ENCODE data around the gene SAP130.

Gene SAP130

DNA sequence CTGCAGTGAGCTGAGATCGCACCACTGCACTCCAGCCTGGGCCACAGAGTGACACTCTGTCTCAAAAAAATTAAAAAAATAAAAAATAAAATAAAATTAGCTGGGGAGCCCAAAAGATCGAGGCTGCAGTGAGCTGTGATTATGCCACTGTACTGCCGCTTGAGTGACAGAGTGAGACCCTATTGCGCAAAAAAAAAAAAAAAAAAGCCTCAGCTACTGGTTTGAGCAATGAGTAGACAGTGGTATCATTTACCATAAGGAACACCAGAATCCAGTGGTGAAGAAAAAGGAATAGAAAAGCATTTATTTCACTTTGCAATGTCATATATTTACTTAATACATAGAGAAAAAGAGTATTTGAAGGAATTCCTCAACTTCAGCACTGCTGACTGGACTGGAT lies 3.0 kb downstream of the SAP130 start:
- no peak for DNase-seq

GRCh38 chr2:128017561-128017960 lies 10.3 kb downstream of the SAP130 start:
- no peak for DNase-seq

DNA sequence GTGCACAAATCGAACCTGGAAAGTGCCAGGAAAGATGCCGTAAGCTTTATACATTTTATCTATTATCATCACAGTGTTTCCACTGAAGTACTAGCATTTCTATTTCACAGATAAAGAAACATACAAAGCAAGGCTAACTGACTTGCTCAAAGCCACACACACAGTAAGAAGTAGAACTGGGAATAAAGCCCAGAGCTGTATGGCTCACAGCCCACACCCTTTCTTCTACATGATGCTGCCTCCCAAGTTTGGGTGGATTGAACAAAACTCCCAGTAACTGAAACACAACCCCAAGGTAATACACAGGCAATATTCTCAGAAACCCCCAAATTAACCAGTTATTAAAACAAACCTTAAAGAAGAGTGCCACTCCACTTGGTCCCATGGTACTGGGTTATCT lies 11.2 kb downstream of the SAP130 start:
- no peak for DNase-seq

GRCh38 chr2:128012698-128013097 lies 15.2 kb downstream of the SAP130 start:
- DNase-seq, result no peak

- DNase-seq, result no peak
Measured at GRCh38 chr2:128008074-128008672, 19.7 kb downstream of the SAP130 start.

DNA sequence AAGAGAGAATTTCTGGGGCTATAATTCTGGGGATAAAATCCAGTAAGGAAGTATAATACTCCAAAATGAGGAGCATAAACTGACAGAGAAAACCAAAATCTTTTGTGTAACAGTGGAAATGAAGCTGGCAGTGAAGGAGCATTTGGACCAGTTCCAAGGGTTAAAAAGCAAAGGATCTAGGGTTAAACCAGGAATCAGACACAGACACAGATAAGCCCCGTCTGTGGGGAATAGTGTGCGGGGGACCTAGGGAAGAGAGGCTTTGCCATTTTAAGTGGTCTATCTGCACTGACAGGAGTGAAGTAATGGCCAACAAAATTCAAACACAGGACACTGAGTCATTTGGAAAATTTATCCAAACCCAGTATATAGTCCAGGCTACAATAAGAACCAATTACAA lies 23.4 kb downstream of the SAP130 start:
- DNase-seq, result no peak

DNA sequence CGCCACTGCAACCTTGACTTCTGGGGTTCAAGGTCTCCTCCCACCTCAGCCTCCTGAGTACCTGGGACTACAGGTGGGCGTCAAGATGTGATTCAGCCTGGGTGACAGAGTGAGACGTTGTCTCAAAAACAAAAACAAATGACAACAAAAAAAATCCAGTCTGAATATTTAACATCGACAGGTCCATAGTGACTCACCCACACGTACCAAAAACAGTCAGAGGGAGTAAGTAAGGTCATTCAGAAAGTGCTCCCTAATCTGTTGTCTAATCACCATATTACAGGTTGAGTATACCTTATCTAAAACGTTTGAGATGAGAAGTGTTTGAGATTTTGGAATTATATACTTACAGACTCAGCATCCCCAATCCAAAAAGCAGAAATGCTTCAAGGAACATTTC lies 24.4 kb downstream of the SAP130 start:
- no peak for DNase-seq

DNA sequence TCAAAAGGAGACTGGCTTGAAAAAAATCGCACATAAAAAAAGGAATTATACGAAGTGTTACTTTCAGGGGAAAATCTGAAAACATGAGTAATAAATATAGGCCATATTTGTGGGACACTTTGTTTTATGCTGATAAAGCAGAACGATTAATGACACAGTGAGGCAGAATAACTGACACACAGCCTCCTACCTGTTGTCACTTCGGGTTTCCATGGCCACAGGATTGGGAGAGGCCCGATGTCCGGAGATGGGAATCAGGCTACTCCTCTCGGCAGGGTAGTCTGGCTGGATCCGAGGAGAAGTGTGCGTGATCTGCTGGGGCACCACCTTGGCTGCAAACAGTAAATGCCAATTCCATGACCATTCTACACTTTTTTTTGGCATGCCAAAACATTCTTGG lies 31.7 kb downstream of the SAP130 start:
- DNase-seq, result no peak

DNA sequence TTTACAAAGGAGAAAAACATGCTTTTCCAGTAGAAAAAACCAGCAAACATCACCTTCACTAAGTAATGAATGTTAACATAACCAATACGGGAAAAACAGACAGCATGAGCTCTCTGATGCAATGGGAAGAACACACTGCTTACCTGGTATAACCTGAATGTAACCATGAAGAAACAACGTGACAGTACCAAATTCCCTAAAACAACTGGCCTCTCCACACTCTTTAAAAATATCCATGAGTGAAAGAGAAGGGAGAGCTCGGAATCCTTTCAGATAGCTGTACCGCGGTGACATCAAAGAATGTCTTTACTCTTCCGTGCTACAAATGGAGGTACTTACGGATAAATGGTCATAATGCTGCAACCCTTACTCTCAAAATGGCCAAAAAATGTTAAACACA lies 32.1 kb downstream of the SAP130 start:
- DNase-seq, result no peak

- DNase-seq, result no peak
Measured at GRCh38 chr2:127993659-127994058, 34.2 kb downstream of the SAP130 start.

GRCh38 chr2:127991742-127992141 lies 36.1 kb downstream of the SAP130 start:
- DNase-seq, result no peak

- DNase-seq, result no peak
Measured at GRCh38 chr2:127986548-127987079, 41.2 kb downstream of the SAP130 start.

DNA sequence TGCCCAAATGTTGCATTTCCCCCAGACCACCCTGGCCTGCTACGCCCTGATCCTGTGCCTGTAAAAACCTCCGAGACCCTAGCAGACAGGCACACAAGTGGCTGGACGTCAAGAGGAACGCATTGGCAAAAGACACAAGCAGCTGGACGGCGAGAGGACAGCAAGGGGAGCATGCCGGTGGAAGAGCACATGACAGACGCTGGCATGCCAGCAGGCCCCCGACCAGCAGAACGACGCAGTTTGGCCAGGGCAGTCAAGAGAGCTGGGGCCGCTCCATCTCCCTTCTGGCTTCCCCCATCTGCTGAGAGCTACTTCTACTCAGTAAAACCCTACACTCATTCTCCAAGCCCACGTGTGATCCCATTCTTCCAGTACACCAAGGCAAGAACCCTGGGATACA lies 42.1 kb downstream of the SAP130 start:
- no peak for DNase-seq

GRCh38 chr2:127985026-127985734 lies 42.7 kb downstream of the SAP130 start:
- no peak for DNase-seq

DNA sequence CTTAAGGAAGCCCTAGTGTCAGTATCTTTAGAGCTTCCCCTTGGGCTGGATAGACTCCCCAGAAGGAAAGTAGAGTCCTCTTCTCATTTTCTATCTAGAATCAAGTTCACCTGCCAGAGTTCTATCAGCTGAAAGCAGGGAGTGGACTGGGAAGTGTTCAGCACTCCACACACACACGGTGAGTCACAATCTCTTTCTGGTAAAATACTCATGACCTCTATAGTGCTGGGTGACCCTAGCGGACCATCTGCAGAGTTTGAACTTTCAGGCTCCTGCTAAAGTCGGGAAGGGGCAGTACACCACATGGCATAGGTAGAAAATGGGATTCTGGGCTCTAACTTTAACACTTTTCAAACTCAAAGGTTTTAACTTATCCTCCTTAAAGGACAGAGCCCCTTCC lies 43.3 kb downstream of the SAP130 start:
- no peak for DNase-seq

- no peak for DNase-seq
Measured at GRCh38 chr2:127969446-127969845, 58.4 kb downstream of the SAP130 start.

- DNase-seq, result no peak
Measured at GRCh38 chr2:127968610-127969339, 59.1 kb downstream of the SAP130 start.

- DNase-seq, result no peak
Measured at GRCh38 chr2:127961729-127962128, 66.1 kb downstream of the SAP130 start.

DNA sequence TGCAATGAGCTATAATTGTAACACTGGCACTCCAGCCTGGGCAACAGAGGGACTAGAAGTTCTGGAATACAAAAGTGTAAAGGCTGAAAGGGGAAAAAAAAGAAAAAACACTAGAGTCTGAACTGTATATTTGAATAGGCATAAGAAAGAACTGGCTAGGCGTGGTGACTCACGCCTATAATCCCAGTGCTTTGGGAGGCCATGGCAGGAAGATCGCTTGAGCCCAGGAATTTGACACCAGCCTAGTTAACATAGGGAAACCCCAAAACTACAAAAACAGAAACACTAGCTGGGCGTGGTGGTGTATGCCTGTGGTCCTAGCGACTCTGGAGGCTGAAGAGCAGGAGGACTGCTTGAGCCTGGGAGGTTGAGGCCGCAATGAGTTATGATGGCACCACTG lies 70.6 kb downstream of the SAP130 start:
- DNase-seq, result no peak

GRCh38 chr2:127954857-127955256 lies 73.0 kb downstream of the SAP130 start:
- DNase-seq, result no peak

DNA sequence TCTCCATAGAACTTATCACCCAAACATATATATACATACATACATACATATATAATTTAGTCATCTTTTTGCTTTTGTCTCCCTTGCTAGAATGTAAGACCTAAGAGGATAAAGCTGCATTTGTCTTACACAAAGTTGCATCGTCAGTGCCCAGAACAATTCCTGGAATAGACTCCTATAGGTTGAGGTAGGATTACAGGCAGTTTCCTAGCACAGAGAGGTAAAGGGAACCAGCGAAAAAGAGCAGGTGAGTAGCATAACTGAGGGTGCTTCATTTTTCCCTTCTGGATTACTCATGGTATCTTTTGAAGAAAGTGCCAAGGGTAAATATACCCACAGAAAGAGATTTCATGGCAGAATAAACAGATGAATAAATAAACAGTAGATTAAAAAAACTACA lies 74.0 kb downstream of the SAP130 start:
- DNase-seq, result no peak

GRCh38 chr2:127953128-127953718 lies 74.6 kb downstream of the SAP130 start:
- DNase-seq, result no peak

DNA sequence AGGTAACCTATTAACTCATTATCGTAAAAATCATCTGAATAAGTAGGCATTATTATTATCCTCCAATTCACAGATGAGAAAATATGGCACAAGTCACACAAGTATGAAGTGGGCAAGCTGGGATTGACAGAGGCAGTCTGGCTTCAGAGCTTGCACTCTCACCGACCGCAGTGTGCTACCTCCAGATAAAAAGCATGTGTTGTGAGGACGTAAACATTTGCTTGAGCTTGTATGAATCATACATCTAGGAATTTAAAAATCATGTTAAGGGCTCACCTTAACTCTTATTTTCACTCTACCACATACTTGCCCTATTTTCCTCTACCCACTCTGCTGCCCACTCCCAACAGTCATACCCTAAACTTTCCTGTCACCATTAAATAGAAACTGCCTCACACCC lies 76.8 kb downstream of the SAP130 start:
- DNase-seq, result no peak

- no peak for DNase-seq
Measured at GRCh38 chr2:127950264-127950663, 77.6 kb downstream of the SAP130 start.

Measured in NCI-H2081 treated with DMSO at 0.1 percent for 48 hours (cell line).